HepG2 (cell line): ENCODE measurements around the gene ELMOD3. TPM values are rescaled to one million over a fixed set of nuclear protein-coding genes. Genes with fewer than 3 reads are reported as not detected.

Experiments used
- BHLHE40 ChIP-seq: IDR thresholded peaks from 2 replicates; pipeline ENCODE4 v1.6.1; 2011; ENCODE audit warnings: low read length, improper control_type of control experiment
- CBX1 ChIP-seq: IDR thresholded peaks from one replicate; pipeline ENCODE4 v1.6.1; 2016; ENCODE audit warnings: antibody characterized with exemption, low read depth
- FOXA1 ChIP-seq, 2 experiments: fragments of 450-650 bp in 1 of 2; sonication (generic) in 1 of 2; formaldehyde crosslinking in 1 of 2; IDR thresholded peaks; 2 replicates each; pipeline versions ENCODE4 v1.4.0 to v1.6.1; 2016 to 2020; ENCODE audit warnings: missing genetic modification reagents in 1 of 2
- HIC2 ChIP-seq: sonication (generic); formaldehyde crosslinking; IDR thresholded peaks from 2 replicates; pipeline ENCODE4 v1.9.0; 2022; ENCODE audit warnings: low read depth, missing genetic modification reagents
- HIVEP1 ChIP-seq: sonication (generic); formaldehyde crosslinking; IDR thresholded peaks from 2 replicates; pipeline ENCODE4 v1.4.0; 2020; ENCODE audit warnings: mild to moderate bottlenecking, missing genetic modification reagents
- HNF1B ChIP-seq: sonication (generic); formaldehyde crosslinking; IDR thresholded peaks from 2 replicates; pipeline ENCODE4 v1.5.1; 2020; ENCODE audit warnings: mild to moderate bottlenecking, moderate library complexity, missing genetic modification reagents
- LCORL ChIP-seq, 2 experiments: fragments of 450-650 bp in 1 of 2; sonication (generic) in 1 of 2; formaldehyde crosslinking in 1 of 2; IDR thresholded peaks; 2 replicates each; pipeline versions ENCODE4 v1.5.0 to v1.6.1; 2017 to 2020; ENCODE audit warnings: antibody characterized with exemption in 1 of 2, missing genetic modification reagents in 1 of 2
- MED13 ChIP-seq: sonication (generic); formaldehyde crosslinking; IDR thresholded peaks from 2 replicates; pipeline ENCODE4 v1.5.0; 2020; ENCODE audit warnings: missing genetic modification reagents
- MEIS2 ChIP-seq: sonication (generic); formaldehyde crosslinking; IDR thresholded peaks from 2 replicates; pipeline ENCODE4 v1.9.0; 2021; ENCODE audit warnings: mild to moderate bottlenecking, missing genetic modification reagents
- NFATC3 ChIP-seq: sonication (generic); formaldehyde crosslinking; IDR thresholded peaks from 2 replicates; pipeline ENCODE4 v1.5.1; 2020; ENCODE audit warnings: mild to moderate bottlenecking, missing genetic modification reagents
- XRCC5 ChIP-seq: fragments of 200-400 bp; formaldehyde crosslinking; optimal IDR thresholded peaks from 2 replicates; pipeline ENCODE3; 2017; ENCODE audit warnings: mild to moderate bottlenecking, low read length
- ZBTB37 ChIP-seq: sonication (generic); formaldehyde crosslinking; IDR thresholded peaks from 2 replicates; pipeline ENCODE4 v1.4.0; 2020; ENCODE audit warnings: mild to moderate bottlenecking, missing genetic modification reagents
- ZNF18 ChIP-seq: sonication (generic); formaldehyde crosslinking; IDR thresholded peaks from 2 replicates; pipeline ENCODE4 v1.8.0; 2022; ENCODE audit warnings: mild to moderate bottlenecking, missing genetic modification reagents; ENCODE audit not compliant: insufficient replicate concordance
- ZNF510 ChIP-seq: sonication (generic); formaldehyde crosslinking; IDR thresholded peaks from 2 replicates; pipeline ENCODE4 v1.4.0; 2020; ENCODE audit warnings: low read depth, mild to moderate bottlenecking, missing genetic modification reagents
- ZNF703 ChIP-seq: sonication (generic); formaldehyde crosslinking; IDR thresholded peaks from 2 replicates; pipeline ENCODE4 v1.5.1; 2020; ENCODE audit warnings: missing genetic modification reagents, mild to moderate bottlenecking, moderate library complexity, borderline replicate concordance
- ZNF713 ChIP-seq: sonication (generic); formaldehyde crosslinking; IDR thresholded peaks from 2 replicates; pipeline ENCODE4 v1.4.0; 2020; ENCODE audit warnings: mild to moderate bottlenecking, missing genetic modification reagents
- ZNF746 ChIP-seq: sonication (generic); formaldehyde crosslinking; IDR thresholded peaks from 2 replicates; pipeline ENCODE4 v1.8.0; 2022; ENCODE audit warnings: mild to moderate bottlenecking, missing genetic modification reagents
- ZNF775 ChIP-seq: sonication (generic); formaldehyde crosslinking; IDR thresholded peaks from 2 replicates; pipeline ENCODE4 v1.4.0; 2020; ENCODE audit warnings: missing genetic modification reagents, mild to moderate bottlenecking, moderate library complexity, borderline replicate concordance
- ZNF800 ChIP-seq: sonication (generic); formaldehyde crosslinking; IDR thresholded peaks from 2 replicates; pipeline ENCODE4 v1.4.0; 2020; ENCODE audit warnings: missing genetic modification reagents
- polyA plus RNA-seq, 8 experiments: library from polyadenylated mRNA; depleted of rRNA in 3 of 8; stranded (reverse) in 7 of 8; unstranded in 1 of 8; fragments of >200 nt; fragmentation: Illumina TruSeq in 4 of 8; extraction: Trizol in 4 of 8; gene quantifications; 2 replicates each; pipeline versions ENCODE4 v1.2.1 to v1.2.3, GENCODE V29; 2011 to 2016; ENCODE audit warnings: low read depth in 4 of 8, missing spikeins in 1 of 8, mixed read lengths in 1 of 8; ENCODE audit not compliant: insufficient read depth in 1 of 8
- total RNA-seq, 5 experiments: library from RNA; depleted of rRNA; stranded (reverse); fragments of >200 nt; fragmentation: Illumina TruSeq; extraction: Trizol; gene quantifications; 2 replicates each; pipeline ENCODE4 v1.2.3, GENCODE V29; 2016; ENCODE audit warnings: low read depth in 1 of 5

Gene ELMOD3
- total and polyA plus RNA-seq, 2 of the 13 experiments (the other 11 are each of a cell fraction or from before 2014, with no cell fraction given) = 13.3 to 19.5 TPM

- TF ChIP-seq MEIS2 (CRISPR knock-in tag) = peak; percentile 74
- peak; percentile 78; the same call in 1 of the 2 replicates for TF ChIP-seq ZNF746 (CRISPR knock-in tag)
- no peak; the same call in 1 of the 2 replicates for TF ChIP-seq BHLHE40
- no peak for TF ChIP-seq HIC2
- TF ChIP-seq MED13 (CRISPR knock-in tag) = peak; percentile 77; the same call in 1 of the 2 replicates
- no peak for TF ChIP-seq ZNF775 (CRISPR knock-in tag)
- TF ChIP-seq ZNF18 = peak; percentile 45
- no peak for TF ChIP-seq ZBTB37 (CRISPR knock-in tag)
- TF ChIP-seq HNF1B (CRISPR knock-in tag) = peak; percentile 100
- TF ChIP-seq ZNF703 (CRISPR knock-in tag) = peak; percentile 58; the same call in 1 of the 2 replicates
- peak; percentile 99 for TF ChIP-seq ZNF510
- TF ChIP-seq HIVEP1 (CRISPR knock-in tag) = peak; percentile 16; the same call in 1 of the 2 replicates
- TF ChIP-seq XRCC5 = peak; percentile 94
- TF ChIP-seq CBX1 = peak; percentile 90
- no peak; the same call in 1 of the 2 replicates for TF ChIP-seq NFATC3 (CRISPR knock-in tag)
- TF ChIP-seq ZNF800 (CRISPR knock-in tag) = peak; percentile 94
- TF ChIP-seq ZNF713 (CRISPR knock-in tag) = no peak; the same call in 1 of the 2 replicates
- TF ChIP-seq LCORL (IDR thresholded peaks at IDR 0.05) = no peak
- TF ChIP-seq LCORL (CRISPR knock-in tag; IDR thresholded peaks at IDR 0.05) = peak; percentile 84; the same call in 1 of the 2 replicates
- no peak for TF ChIP-seq FOXA1 (IDR thresholded peaks at IDR 0.05)
- 0 out of 2 replicates have a peak, but pooled peaks have one; percentile 23 for TF ChIP-seq FOXA1 (CRISPR knock-in tag; IDR thresholded peaks at IDR 0.05)
Measured at GRCh38 chr2:85354286-85355072, at the start of gene ELMOD3, which contains the start of gene RETSAT (continued).
